Measurements from ENCODE around the gene SPPL3.

The SPPL3 gene

GRCh38 chr12:120869376-120869775, 34.8 kb downstream of the SPPL3 start:
- FAIRE-seq (no peak), DNase-seq (ENCODE audit: insufficient read length) (no peak)
- no peak for TF ChIP-seq POLR2A (IDR thresholded peaks at IDR 0.05; ENCODE audit: low read depth, low read length)
- TF ChIP-seq TAF1 (IDR thresholded peaks at IDR 0.05; ENCODE audit: borderline replicate concordance, low read depth, low read length), result no peak
- TF ChIP-seq POLR2AphosphoS5 (IDR thresholded peaks at IDR 0.05; ENCODE audit: low read depth, low read length), result no peak

GRCh38 chr12:120866108-120866507, 38.0 kb downstream of the SPPL3 start:
- TF ChIP-seq TAF1 (IDR thresholded peaks at IDR 0.05; ENCODE audit: borderline replicate concordance, low read depth, low read length), result no peak
- no peak for TF ChIP-seq POLR2AphosphoS5 (IDR thresholded peaks at IDR 0.05; ENCODE audit: low read depth, low read length)
- TF ChIP-seq POLR2A (IDR thresholded peaks at IDR 0.05; ENCODE audit: low read depth, low read length), result no peak
- no peak for DNase-seq (ENCODE audit: insufficient read length)
- no peak for FAIRE-seq

- no peak for FAIRE-seq
- TF ChIP-seq POLR2AphosphoS5 (IDR thresholded peaks at IDR 0.05; ENCODE audit: low read depth, low read length) (no peak), TAF1 (IDR thresholded peaks at IDR 0.05; ENCODE audit: borderline replicate concordance, low read depth, low read length) (no peak), POLR2A (IDR thresholded peaks at IDR 0.05; ENCODE audit: low read depth, low read length) (no peak)
These were observed 39.1 kb downstream of the SPPL3 start for GRCh38 chr12:120865098-120865497.

GRCh38 chr12:120862664-120863063, 41.5 kb downstream of the SPPL3 start:
- FAIRE-seq (no peak), DNase-seq (ENCODE audit: insufficient read length) (no peak)
- TF ChIP-seq POLR2AphosphoS5 (IDR thresholded peaks at IDR 0.05; ENCODE audit: low read depth, low read length) (no peak), TAF1 (IDR thresholded peaks at IDR 0.05; ENCODE audit: borderline replicate concordance, low read depth, low read length) (no peak), POLR2A (IDR thresholded peaks at IDR 0.05; ENCODE audit: low read depth, low read length) (no peak)

More at GRCh38 chr12:120865098-120865497, 39.1 kb downstream of the SPPL3 start:
- no peak for DNase-seq (ENCODE audit: insufficient read length)

- TF ChIP-seq POLR2A (IDR thresholded peaks at IDR 0.05; ENCODE audit: low read depth, low read length), result no peak
- no peak for TF ChIP-seq TAF1 (IDR thresholded peaks at IDR 0.05; ENCODE audit: borderline replicate concordance, low read depth, low read length)
- TF ChIP-seq POLR2AphosphoS5 (IDR thresholded peaks at IDR 0.05; ENCODE audit: low read depth, low read length), result no peak
- no peak for DNase-seq (ENCODE audit: insufficient read length)
- no peak for FAIRE-seq
These were observed 42.9 kb downstream of the SPPL3 start for GRCh38 chr12:120861074-120861795.

- DNase-seq (ENCODE audit: insufficient read length) (no peak), FAIRE-seq (no peak)
- TF ChIP-seq POLR2AphosphoS5 (IDR thresholded peaks at IDR 0.05; ENCODE audit: low read depth, low read length), result no peak
- no peak for TF ChIP-seq TAF1 (IDR thresholded peaks at IDR 0.05; ENCODE audit: borderline replicate concordance, low read depth, low read length)
- TF ChIP-seq POLR2A (IDR thresholded peaks at IDR 0.05; ENCODE audit: low read depth, low read length), result no peak
These were observed 45.7 kb downstream of the SPPL3 start for GRCh38 chr12:120858306-120859088.

GRCh38 chr12:120856980-120857379, 47.2 kb downstream of the SPPL3 start:
- DNase-seq (ENCODE audit: insufficient read length), result no peak
- no peak for TF ChIP-seq POLR2AphosphoS5 (IDR thresholded peaks at IDR 0.05; ENCODE audit: low read depth, low read length)
- no peak for TF ChIP-seq POLR2A (IDR thresholded peaks at IDR 0.05; ENCODE audit: low read depth, low read length)
- TF ChIP-seq TAF1 (IDR thresholded peaks at IDR 0.05; ENCODE audit: borderline replicate concordance, low read depth, low read length), result no peak
- peak; percentile 14 for FAIRE-seq

GRCh38 chr12:120855823-120856588, 48.2 kb downstream of the SPPL3 start:
- TF ChIP-seq POLR2A (IDR thresholded peaks at IDR 0.05; ENCODE audit: low read depth, low read length), result no peak
- TF ChIP-seq POLR2AphosphoS5 (IDR thresholded peaks at IDR 0.05; ENCODE audit: low read depth, low read length), result no peak
- no peak for TF ChIP-seq TAF1 (IDR thresholded peaks at IDR 0.05; ENCODE audit: borderline replicate concordance, low read depth, low read length)

GRCh38 chr12:120854804-120855203, 49.4 kb downstream of the SPPL3 start:
- FAIRE-seq (no peak), DNase-seq (ENCODE audit: insufficient read length) (no peak)
- TF ChIP-seq POLR2A (IDR thresholded peaks at IDR 0.05; ENCODE audit: low read depth, low read length) (no peak), TAF1 (IDR thresholded peaks at IDR 0.05; ENCODE audit: borderline replicate concordance, low read depth, low read length) (no peak), POLR2AphosphoS5 (IDR thresholded peaks at IDR 0.05; ENCODE audit: low read depth, low read length) (no peak)

More at GRCh38 chr12:120855823-120856588, 48.2 kb downstream of the SPPL3 start:
- DNase-seq (ENCODE audit: insufficient read length), result no peak
- FAIRE-seq, result peak; percentile 74

- no peak for TF ChIP-seq TAF1 (IDR thresholded peaks at IDR 0.05; ENCODE audit: borderline replicate concordance, low read depth, low read length)
- no peak for TF ChIP-seq POLR2AphosphoS5 (IDR thresholded peaks at IDR 0.05; ENCODE audit: low read depth, low read length)
- TF ChIP-seq POLR2A (IDR thresholded peaks at IDR 0.05; ENCODE audit: low read depth, low read length), result no peak
- DNase-seq (ENCODE audit: insufficient read length) (no peak), FAIRE-seq (no peak)
These were observed 51.0 kb downstream of the SPPL3 start for GRCh38 chr12:120853188-120853587.

GRCh38 chr12:120851944-120852343, 52.2 kb downstream of the SPPL3 start:
- FAIRE-seq (no peak), DNase-seq (ENCODE audit: insufficient read length) (no peak)
- no peak for TF ChIP-seq POLR2AphosphoS5 (IDR thresholded peaks at IDR 0.05; ENCODE audit: low read depth, low read length)
- TF ChIP-seq POLR2A (IDR thresholded peaks at IDR 0.05; ENCODE audit: low read depth, low read length), result no peak
- no peak for TF ChIP-seq TAF1 (IDR thresholded peaks at IDR 0.05; ENCODE audit: borderline replicate concordance, low read depth, low read length)

Data from GM12892 (cell line).